Spleen (tissue), 7 donors: ENCODE results near the gene OBSCN.

Source experiments
- CTCF ChIP-seq, 11 experiments: fragments of 200-600 bp in 7 of 11; fragments of 450-650 bp in 4 of 11; sonication (generic) in 4 of 11; IDR thresholded peaks in 8 of 11; conservative IDR thresholded peaks in 3 of 11; 1 replicate in 7 of 11; 2 replicates in 4 of 11; pipeline versions ENCODE4 v1.4.0 to v1.8.0; 2016 to 2021; ENCODE audit warnings: antibody characterized with exemption in 11 of 11, inconsistent platforms in 4 of 11, mild to moderate bottlenecking in 1 of 11
- POLR2A ChIP-seq, 3 donors: fragments of 450-650 bp; IDR thresholded peaks; one replicate each; pipeline ENCODE4 v1.5.1; 2017; ENCODE audit warnings: antibody characterized with exemption in 3 of 3, mild to moderate bottlenecking in 1 of 3
- donor health status: DM: no; HTN: no; CAD: no; lungs with moderate emphysema.
- donor health status: DM: no; HTN: no; CAD: no.
- donor health status: DM: no; HTN: no; CAD: no.

GRCh38 chr1:228360533-228361313, 152.9 kb downstream of the OBSCN start:
- TF ChIP-seq CTCF (IDR thresholded peaks at IDR 0.05 in 8 of 11, conservative IDR thresholded peaks at IDR 0.05 in 3 of 11) (no peak), POLR2A (IDR thresholded peaks at IDR 0.05) (no peak)
